Upper lobe of right lung (tissue), 1 donor: Measurements from ENCODE around the gene CCDC88B. TPM values are rescaled to one million over a fixed set of nuclear protein-coding genes. Genes with fewer than 3 reads are reported as not detected.

Experiments
- ATAC-seq: fragments of 200-7000 bp; cut with Tn5 transposase; one replicate; pipeline ENCODE4 v1.9.1; 2020; ENCODE audit warnings: mild to moderate bottlenecking, moderate library complexity
- DNase-seq: peaks from one replicate; pipeline ENCODE4 v3.0.0-alpha.2; 2020
- H3K27ac ChIP-seq: fragments of 200-600 bp; one replicate; pipeline ENCODE4 v1.8.0; 2022
- H3K27me3 ChIP-seq: fragments of 200-600 bp; one replicate; pipeline ENCODE4 v1.8.0; 2022; ENCODE audit warnings: mild to moderate bottlenecking
- H3K36me3 ChIP-seq: fragments of 200-600 bp; one replicate; pipeline ENCODE4 v1.8.0; 2022
- H3K4me1 ChIP-seq: fragments of 200-600 bp; one replicate; pipeline ENCODE4 v1.8.0; 2022
- H3K4me3 ChIP-seq: fragments of 200-600 bp; one replicate; pipeline ENCODE4 v1.8.0; 2022; ENCODE audit warnings: mild to moderate bottlenecking
- H3K9me3 ChIP-seq: fragments of 200-600 bp; one replicate; pipeline ENCODE4 v1.8.0; 2022
- intact Hi-C: fragments of 100-400 bp; cut with DNase I; formaldehyde crosslinking; loops from one replicate; pipeline ENCODE4 v1.11.0; 2022
- total RNA-seq: library from RNA; stranded (reverse); fragmentation: NEBNext Ultra II Directional; extraction: Animal tissue kit (Norgen Biotek cat#: 25700); gene quantifications from one replicate; pipeline ENCODE4 v1.2.1, GENCODE V29; 2021
- TF ChIP-seq, protein P1 (sequence below): fragments of 200-600 bp; IDR thresholded peaks from one replicate; pipeline ENCODE4 v1.8.0; 2022; ENCODE audit warnings: antibody characterized with exemption
- donor health status: DM: no; HTN: yes; CAD: no; lungs with severe emphysema.

CCDC88B gene
- total RNA-seq, 1 donor from 2014 or later: 20.7 TPM

DNA sequence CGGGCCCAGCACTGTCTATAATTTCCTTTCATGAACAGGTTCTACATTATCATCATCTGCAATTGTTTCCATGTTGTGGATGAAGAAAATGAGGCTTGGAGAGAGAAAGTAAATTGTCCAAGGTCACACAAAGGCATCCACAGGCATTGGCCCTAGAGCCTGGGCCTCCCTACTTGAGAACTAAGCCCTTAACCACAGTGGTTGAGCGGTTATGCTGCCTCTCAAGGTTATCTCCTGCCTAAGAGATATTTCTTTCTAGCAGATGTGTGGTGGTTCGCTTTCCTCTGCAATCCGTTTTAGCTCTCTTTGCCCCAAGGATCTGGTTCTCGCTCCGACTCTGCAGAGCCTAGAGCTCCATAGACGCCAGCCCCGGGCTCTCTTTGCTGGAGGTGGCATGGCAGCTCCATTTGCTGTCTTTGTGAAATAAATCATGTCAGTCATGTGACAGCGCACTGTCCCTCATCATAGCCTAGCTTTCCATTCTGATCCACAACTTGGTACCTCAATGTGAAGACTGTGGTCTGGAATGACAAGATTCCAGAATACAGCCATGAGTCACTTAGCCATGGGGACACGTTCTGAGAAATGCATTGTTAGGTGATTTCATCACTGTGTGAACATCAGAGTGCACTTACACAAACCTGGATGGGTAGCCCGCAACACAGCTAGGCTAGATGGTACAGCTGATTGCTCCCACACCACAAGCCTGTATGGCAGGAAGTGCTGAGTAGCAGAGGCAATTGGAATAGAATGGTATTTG, 46.1 kb downstream of the CCDC88B start:
- Histone ChIP-seq H3K27ac (no peak overlapping the region), H3K4me1 (no peaks in the 10 kb centered on the region), H3K27me3 (peaks cover 15% of the 10 kb centered on the region), H3K9me3 (no peaks in the 10 kb centered on the region), H3K4me3 (no peak overlapping the region), H3K36me3 (no peaks in the 10 kb centered on the region)
- intact Hi-C loops: no loop called here
- DNase-seq (no peak), ATAC-seq (no peak)
- TF ChIP-seq, protein P1, sequence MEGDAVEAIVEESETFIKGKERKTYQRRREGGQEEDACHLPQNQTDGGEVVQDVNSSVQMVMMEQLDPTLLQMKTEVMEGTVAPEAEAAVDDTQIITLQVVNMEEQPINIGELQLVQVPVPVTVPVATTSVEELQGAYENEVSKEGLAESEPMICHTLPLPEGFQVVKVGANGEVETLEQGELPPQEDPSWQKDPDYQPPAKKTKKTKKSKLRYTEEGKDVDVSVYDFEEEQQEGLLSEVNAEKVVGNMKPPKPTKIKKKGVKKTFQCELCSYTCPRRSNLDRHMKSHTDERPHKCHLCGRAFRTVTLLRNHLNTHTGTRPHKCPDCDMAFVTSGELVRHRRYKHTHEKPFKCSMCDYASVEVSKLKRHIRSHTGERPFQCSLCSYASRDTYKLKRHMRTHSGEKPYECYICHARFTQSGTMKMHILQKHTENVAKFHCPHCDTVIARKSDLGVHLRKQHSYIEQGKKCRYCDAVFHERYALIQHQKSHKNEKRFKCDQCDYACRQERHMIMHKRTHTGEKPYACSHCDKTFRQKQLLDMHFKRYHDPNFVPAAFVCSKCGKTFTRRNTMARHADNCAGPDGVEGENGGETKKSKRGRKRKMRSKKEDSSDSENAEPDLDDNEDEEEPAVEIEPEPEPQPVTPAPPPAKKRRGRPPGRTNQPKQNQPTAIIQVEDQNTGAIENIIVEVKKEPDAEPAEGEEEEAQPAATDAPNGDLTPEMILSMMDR: no peak

DNA sequence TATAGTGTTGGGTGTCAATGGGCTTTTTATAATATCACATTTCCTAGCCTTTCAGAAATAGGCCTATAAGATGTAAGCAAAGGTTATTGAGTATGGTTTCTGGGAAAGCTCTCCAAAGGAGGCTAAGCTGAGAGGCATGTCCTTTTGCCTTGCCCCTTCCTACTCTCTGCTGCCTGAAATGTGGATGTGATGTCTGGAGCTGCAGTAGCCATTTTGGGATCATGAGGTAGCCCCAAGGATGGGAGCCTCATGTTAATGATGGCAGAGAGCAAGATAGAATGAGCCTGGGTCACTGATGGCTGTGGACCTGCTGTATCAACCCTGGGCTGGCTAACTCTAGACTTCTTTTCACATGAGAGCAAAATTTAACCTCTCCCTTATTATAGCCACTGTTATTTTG, 47.9 kb downstream of the CCDC88B start:
- no peaks in the 10 kb centered on the region for H3K9me3 ChIP-seq
- peaks cover 6% of the 10 kb centered on the region for H3K27me3 ChIP-seq
- H3K36me3 ChIP-seq: no peaks in the 10 kb centered on the region
- intact Hi-C loops: no loop called here
- no peak for ATAC-seq
- no peak overlapping the region for H3K4me3 ChIP-seq
- no peak for DNase-seq
- no peaks in the 10 kb centered on the region for H3K4me1 ChIP-seq
- TF ChIP-seq, protein P1: no peak
- H3K27ac ChIP-seq: no peak overlapping the region

GRCh38 chr11:64388894-64389293, 48.9 kb downstream of the CCDC88B start:
- intact Hi-C loops: no loop called here
- Histone ChIP-seq H3K27ac (no peak overlapping the region), H3K4me3 (no peak overlapping the region), H3K9me3 (no peaks in the 10 kb centered on the region), H3K36me3 (no peaks in the 10 kb centered on the region), H3K4me1 (no peaks in the 10 kb centered on the region), H3K27me3 (no peaks in the 10 kb centered on the region)
- TF ChIP-seq, protein P1: no peak
- ATAC-seq (no peak), DNase-seq (no peak)

DNA sequence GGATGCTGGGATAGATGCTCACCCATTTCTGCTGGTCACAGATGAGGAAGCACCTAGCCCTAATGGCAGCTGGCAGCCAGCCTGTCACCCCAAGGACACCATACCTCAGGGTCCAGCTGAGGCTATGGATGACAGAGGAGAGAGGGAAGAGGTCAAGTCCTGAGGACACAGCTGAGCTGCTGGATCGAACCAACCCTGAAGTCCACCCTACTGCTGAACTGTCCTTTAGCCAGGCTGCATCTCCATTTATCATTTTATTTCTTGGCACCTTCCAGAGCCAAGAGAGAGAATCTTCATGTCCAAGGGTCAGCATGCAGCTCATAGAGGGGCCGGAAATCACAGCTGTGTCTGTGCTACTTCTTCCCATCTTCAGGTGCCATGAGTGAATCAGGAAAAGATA, 49.8 kb downstream of the CCDC88B start:
- no peak for ATAC-seq

GRCh38 chr11:64390558-64390957, 50.6 kb downstream of the CCDC88B start:
- no peaks in the 10 kb centered on the region for H3K4me1 ChIP-seq
- no peak overlapping the region for H3K4me3 ChIP-seq
- intact Hi-C loops: no loop called here
- no peaks in the 10 kb centered on the region for H3K27me3 ChIP-seq
- DNase-seq (no peak), ATAC-seq (peak; percentile 10)
- no peak overlapping the region for H3K27ac ChIP-seq
- no peaks in the 10 kb centered on the region for H3K36me3 ChIP-seq
- TF ChIP-seq, protein P1: no peak
- H3K9me3 ChIP-seq: no peaks in the 10 kb centered on the region

More for the DNA sequence above, 49.8 kb downstream of the CCDC88B start:
- TF ChIP-seq, protein P1: no peak
- no peak for DNase-seq
- Histone ChIP-seq H3K27me3 (no peaks in the 10 kb centered on the region), H3K36me3 (no peaks in the 10 kb centered on the region), H3K9me3 (no peaks in the 10 kb centered on the region), H3K27ac (no peak overlapping the region), H3K4me1 (no peaks in the 10 kb centered on the region), H3K4me3 (no peak overlapping the region)
- intact Hi-C loops: no loop called here
